Forelimb muscle (tissue), 1 donor: ENCODE data around the gene PROB1. TPM values are rescaled to one million over a fixed set of nuclear protein-coding genes. Genes with fewer than 3 reads are reported as not detected.

Experiments
- DNase-seq: peaks from one replicate; pipeline ENCODE4 v3.0.0-alpha.2; 2013; ENCODE audit warnings: low read depth
- polyA plus RNA-seq: library from polyadenylated mRNA; unstranded; fragments of 120-200 nt; gene quantifications from one replicate; pipeline ENCODE4 v1.2.1, GENCODE V29; 2013; ENCODE audit not compliant: insufficient read length

PROB1 gene
- polyA plus RNA-seq, 1 donor: 42.6 TPM

GRCh38 chr5:139341689-139342422 is 53.0 kb downstream of the PROB1 start, which contains the start of gene PAIP2:
TSS of gene PAIP2 (plus strand) at chr5:139341854. CDS start at chr5:139363785, 21,931 bp downstream.
- peak; percentile 98 for DNase-seq

- no peak for DNase-seq
Observed at GRCh38 chr5:139341187-139341688, 53.7 kb downstream of the PROB1 start.

Other genes starting within 250 kb of the PROB1 start
- gene SIL1, start 196.7 kb downstream of the PROB1 start, polyA plus RNA-seq: 23.9 TPM
- gene MATR3, start 101.4 kb downstream of the PROB1 start, polyA plus RNA-seq: 271 TPM
- 104 TPM for gene PAIP2, start 53.2 kb downstream of the PROB1 start, polyA plus RNA-seq
- gene SLC23A1, start 11.8 kb downstream of the PROB1 start, polyA plus RNA-seq: 0.28 TPM
- 0.52 TPM for gene MZB1, start 5.2 kb downstream of the PROB1 start, polyA plus RNA-seq
- 10.0 TPM for gene SPATA24, start 9.0 kb upstream of the PROB1 start, polyA plus RNA-seq
- 22.1 TPM for gene DNAJC18, start 44.4 kb upstream of the PROB1 start, polyA plus RNA-seq
- 29.8 TPM for gene ECSCR, start 67.6 kb upstream of the PROB1 start, polyA plus RNA-seq
- gene SMIM33, start 75.9 kb upstream of the PROB1 start, polyA plus RNA-seq: not detected
- 26.4 TPM for gene STING1, start 87.7 kb upstream of the PROB1 start, polyA plus RNA-seq
- 132 TPM for gene UBE2D2, start 166.2 kb upstream of the PROB1 start, polyA plus RNA-seq